Neural cell (in vitro differentiated cells): ENCODE measurements around the gene ENOX1. TPM values are rescaled to one million over a fixed set of nuclear protein-coding genes. Genes with fewer than 3 reads are reported as not detected.

ENCODE experiments used
- H2AFZ ChIP-seq: fragments of 200-600, 300-800 bp; sonication (generic), shearing (Covaris generic); 2 replicates; pipeline ENCODE4 v1.6.0; 2014; ENCODE audit warnings: low read depth, mild to moderate bottlenecking, antibody characterized with exemption, low read length, moderate library complexity
- H3F3A ChIP-seq: fragments of 200-600 bp; shearing (Covaris generic); 2 replicates; pipeline ENCODE4 v1.6.1; 2016; ENCODE audit warnings: mild to moderate bottlenecking, moderate library complexity, mixed read lengths, antibody characterized with exemption, low read length; ENCODE audit not compliant: insufficient read depth, poor library complexity, severe bottlenecking
- H3K27ac ChIP-seq: fragments of 200-600, 300-800 bp; sonication (generic), shearing (Covaris generic); 2 replicates; pipeline ENCODE4 v1.5.1; 2014; ENCODE audit warnings: mild to moderate bottlenecking, low read length, moderate library complexity
- H3K27me3 ChIP-seq: fragments of 300-800, 200-600 bp; sonication (generic), shearing (Covaris generic); 2 replicates; pipeline ENCODE4 v1.6.0; 2014; ENCODE audit warnings: mild to moderate bottlenecking, low read depth, low read length, moderate library complexity; ENCODE audit not compliant: insufficient read depth
- H3K36me3 ChIP-seq: fragments of 300-800, 200-600 bp; sonication (generic), shearing (Covaris generic); 2 replicates; pipeline ENCODE4 v1.5.1; 2014; ENCODE audit warnings: mild to moderate bottlenecking, antibody characterized with exemption, low read length, moderate library complexity; ENCODE audit not compliant: insufficient read depth
- H3K4me2 ChIP-seq: fragments of 300-800, 200-600 bp; sonication (generic), shearing (Covaris generic); 2 replicates; pipeline ENCODE4 v1.6.0; 2014; ENCODE audit warnings: mild to moderate bottlenecking, low read length
- H3K4me3 ChIP-seq: fragments of 300-800, 200-600 bp; sonication (generic), shearing (Covaris generic); 2 replicates; pipeline ENCODE4 v1.5.1; 2014; ENCODE audit warnings: mild to moderate bottlenecking, low read length, moderate library complexity
- H3K79me2 ChIP-seq: fragments of 200-600 bp; shearing (Covaris generic); replicated peaks from 2 replicates; pipeline ENCODE4 v1.6.0; 2014; ENCODE audit warnings: mild to moderate bottlenecking, low read length, moderate library complexity; ENCODE audit not compliant: insufficient read depth
- H3K9ac ChIP-seq: fragments of 300-800, 200-600 bp; sonication (generic), shearing (Covaris generic); 2 replicates; pipeline ENCODE4 v1.6.1; 2016; ENCODE audit warnings: mild to moderate bottlenecking, low read length, mixed read lengths
- H3K9me2 ChIP-seq: fragments of 200-600 bp; shearing (Covaris generic); 2 replicates; pipeline ENCODE4 v1.6.1; 2016; ENCODE audit warnings: mild to moderate bottlenecking, low read length, mixed read lengths; ENCODE audit not compliant: insufficient read depth
- H3K9me3 ChIP-seq: fragments of 200-600, 300-800 bp; sonication (generic), shearing (Covaris generic); 2 replicates; pipeline ENCODE4 v1.6.1; 2016; ENCODE audit warnings: mild to moderate bottlenecking, mixed run types, low read length, moderate library complexity, mixed read lengths
- H4K20me1 ChIP-seq: fragments of 200-600 bp; shearing (Covaris generic); 2 replicates; pipeline ENCODE4 v1.6.1; 2016; ENCODE audit warnings: mild to moderate bottlenecking, mixed run types; ENCODE audit not compliant: insufficient read depth
- CTCF ChIP-seq: fragments of 450-650 bp; IDR thresholded peaks from 2 replicates; pipeline ENCODE4 v1.5.1; 2014; ENCODE audit warnings: antibody characterized with exemption, mild to moderate bottlenecking, moderate library complexity; ENCODE audit not compliant: poor library complexity, severe bottlenecking
- EP300 ChIP-seq: fragments of 450-650 bp; conservative IDR thresholded peaks from 2 replicates; pipeline ENCODE4 v1.6.1; 2014; ENCODE audit warnings: antibody characterized with exemption, mild to moderate bottlenecking, moderate library complexity; ENCODE audit not compliant: poor library complexity, severe bottlenecking
- EZH2 ChIP-seq: fragments of 200-600, 300-800 bp; shearing (Covaris generic), sonication (generic); IDR thresholded peaks from 2 replicates; pipeline ENCODE4 v1.6.1; 2014; ENCODE audit warnings: antibody characterized with exemption, low read length, borderline replicate concordance, mild to moderate bottlenecking; ENCODE audit not compliant: insufficient read depth, poor library complexity, severe bottlenecking
- MXI1 ChIP-seq: fragments of 450-650 bp; conservative IDR thresholded peaks from 2 replicates; pipeline ENCODE4 v1.6.1; 2014; ENCODE audit warnings: antibody characterized with exemption, mild to moderate bottlenecking; ENCODE audit not compliant: poor library complexity, severe bottlenecking
- POLR2AphosphoS5 ChIP-seq: IDR thresholded peaks from 2 replicates; pipeline ENCODE4 v1.6.1; 2012
- RAD21 ChIP-seq: fragments of 450-650 bp; conservative IDR thresholded peaks from 2 replicates; pipeline ENCODE4 v1.6.1; 2014; ENCODE audit warnings: antibody characterized with exemption, mild to moderate bottlenecking, moderate library complexity
- REST ChIP-seq: IDR thresholded peaks from 2 replicates; pipeline ENCODE4 v1.6.1; 2012; ENCODE audit warnings: borderline replicate concordance
- SMC3 ChIP-seq: fragments of 450-650 bp; conservative IDR thresholded peaks from 2 replicates; pipeline ENCODE4 v1.6.1; 2014; ENCODE audit warnings: antibody characterized with exemption, mild to moderate bottlenecking, moderate library complexity; ENCODE audit not compliant: poor library complexity
- TAF1 ChIP-seq: IDR thresholded peaks from 2 replicates; pipeline ENCODE4 v1.6.1; 2012; ENCODE audit warnings: low read depth
- polyA plus RNA-seq: library from polyadenylated mRNA; depleted of rRNA; stranded (reverse); fragments of >200 nt; gene quantifications from 2 replicates; pipeline ENCODE4 v1.2.3, GENCODE V29; 2014

ENOX1 gene
- polyA plus RNA-seq, 1 donor from 2014 or later = 42.6 TPM

GRCh38 chr13:43730642-43731041 lies 56.1 kb downstream of the ENOX1 start:
- Histone ChIP-seq H3K36me3 (no peaks in the 10 kb centered on the region), H2AFZ (no peak overlapping the region), H3K9me2 (no peaks in the 10 kb centered on the region), H3K27me3 (no peaks in the 10 kb centered on the region), H3K9ac (no peak overlapping the region), H3F3A (no peaks in the 10 kb centered on the region), H4K20me1 (no peaks in the 10 kb centered on the region), H3K4me2 (no peak overlapping the region), H3K27ac (no peak overlapping the region), H3K9me3 (no peaks in the 10 kb centered on the region), H3K4me3 (no peak overlapping the region), H3K79me2 (peaks cover 15% of the 10 kb centered on the region)
- no peak for TF ChIP-seq RAD21
- TF ChIP-seq CTCF = no peak
- TF ChIP-seq EZH2 = no peak
- TF ChIP-seq REST = no peak
- no peak for TF ChIP-seq MXI1
- TF ChIP-seq EP300 = no peak
- no peak for TF ChIP-seq SMC3
- TF ChIP-seq TAF1 = no peak
- no peak for TF ChIP-seq POLR2AphosphoS5

- H3K9me2 ChIP-seq = no peaks in the 10 kb centered on the region
- H3K79me2 ChIP-seq = peaks cover 15% of the 10 kb centered on the region
- H3K36me3 ChIP-seq = no peaks in the 10 kb centered on the region
- H3K9me3 ChIP-seq = no peaks in the 10 kb centered on the region
- H3K4me2 ChIP-seq = no peak overlapping the region
- no peaks in the 10 kb centered on the region for H3K27me3 ChIP-seq
- H4K20me1 ChIP-seq = no peaks in the 10 kb centered on the region
- H2AFZ ChIP-seq = no peak overlapping the region
- H3K9ac ChIP-seq = no peak overlapping the region
- TF ChIP-seq POLR2AphosphoS5 (no peak), MXI1 (no peak), REST (no peak), TAF1 (no peak), EZH2 (no peak), CTCF (no peak), RAD21 (no peak), EP300 (no peak), SMC3 (no peak)
- H3K27ac ChIP-seq = no peak overlapping the region
- no peaks in the 10 kb centered on the region for H3F3A ChIP-seq
- no peak overlapping the region for H3K4me3 ChIP-seq
Measured at GRCh38 chr13:43728421-43728820, 58.4 kb downstream of the ENOX1 start.
